Measurements from ENCODE around the gene FNDC3B. TPM values are rescaled to one million over a fixed set of nuclear protein-coding genes. Genes with fewer than 3 reads are reported as not detected.

The FNDC3B gene
- total RNA-seq, 4 donors from 2014 or later: 49.7 to 188 (median 165) TPM

- no peak for TF ChIP-seq POLR2A (IDR thresholded peaks at IDR 0.05)
- TF ChIP-seq CTCF (IDR thresholded peaks at IDR 0.05): no peak
- Histone ChIP-seq H3K36me3 (no peaks in the 10 kb centered on the region), H3K4me3 (no peak overlapping the region), H3K4me1 (no peaks in the 10 kb centered on the region), H3K27me3 (no peaks in the 10 kb centered on the region), H3K27ac (no peak overlapping the region), H3K9me3 (no peaks in the 10 kb centered on the region)
- intact Hi-C loops (cut with DNase I; ENCODE audit: low total_unique reads): no loop called here
- DNase-seq: no peak
Observed at GRCh38 chr3:172342097-172342659, 302.8 kb downstream of the FNDC3B start.

GRCh38 chr3:172343117-172343516, 303.7 kb downstream of the FNDC3B start:
- TF ChIP-seq CTCF (IDR thresholded peaks at IDR 0.05): no peak
- no peak for TF ChIP-seq POLR2A (IDR thresholded peaks at IDR 0.05)
- no peaks in the 10 kb centered on the region for H3K36me3 ChIP-seq
- no peaks in the 10 kb centered on the region for H3K4me1 ChIP-seq
- intact Hi-C loops (cut with DNase I; ENCODE audit: low total_unique reads): no loop called here
- no peak for DNase-seq
- H3K27ac ChIP-seq: no peak overlapping the region
- H3K4me3 ChIP-seq: no peak overlapping the region
- no peaks in the 10 kb centered on the region for H3K27me3 ChIP-seq
- no peaks in the 10 kb centered on the region for H3K9me3 ChIP-seq

- no peaks in the 10 kb centered on the region for H3K36me3 ChIP-seq
- DNase-seq: no peak
- H3K27ac ChIP-seq: no peak overlapping the region
- TF ChIP-seq CTCF (IDR thresholded peaks at IDR 0.05) (no peak), POLR2A (IDR thresholded peaks at IDR 0.05) (no peak)
- no peaks in the 10 kb centered on the region for H3K27me3 ChIP-seq
- H3K4me1 ChIP-seq: no peaks in the 10 kb centered on the region
- intact Hi-C loops (cut with DNase I; ENCODE audit: low total_unique reads): no loop called here
- H3K4me3 ChIP-seq: no peak overlapping the region
- no peaks in the 10 kb centered on the region for H3K9me3 ChIP-seq
Observed at GRCh38 chr3:172343979-172344378, 304.6 kb downstream of the FNDC3B start.

- Histone ChIP-seq H3K27me3 (no peaks in the 10 kb centered on the region), H3K4me3 (no peak overlapping the region), H3K36me3 (no peaks in the 10 kb centered on the region), H3K4me1 (peaks cover 0 to 2% of the 10 kb centered on the region in 2 donors), H3K27ac (no peak overlapping the region), H3K9me3 (no peaks in the 10 kb centered on the region)
- no peak for TF ChIP-seq POLR2A (IDR thresholded peaks at IDR 0.05)
- TF ChIP-seq CTCF (IDR thresholded peaks at IDR 0.05): no peak
- DNase-seq: no peak
- intact Hi-C loops (cut with DNase I; ENCODE audit: low total_unique reads): no loop called here
Observed at GRCh38 chr3:172346161-172346560, 306.8 kb downstream of the FNDC3B start.

- no peak overlapping the region for H3K4me3 ChIP-seq
- DNase-seq: no peak
- TF ChIP-seq POLR2A (IDR thresholded peaks at IDR 0.05): no peak
- TF ChIP-seq CTCF (IDR thresholded peaks at IDR 0.05): no peak
- no peaks in the 10 kb centered on the region for H3K36me3 ChIP-seq
- no peak overlapping the region for H3K27ac ChIP-seq
- intact Hi-C loops (cut with DNase I; ENCODE audit: low total_unique reads): no loop called here
- H3K4me1 ChIP-seq: peaks cover 0 to 4% of the 10 kb centered on the region in 2 donors
- no peaks in the 10 kb centered on the region for H3K9me3 ChIP-seq
- H3K27me3 ChIP-seq: no peaks in the 10 kb centered on the region
Observed at GRCh38 chr3:172347895-172348679, 308.7 kb downstream of the FNDC3B start.
